Measurements from ENCODE around the gene FUT7. TPM values are rescaled to one million over a fixed set of nuclear protein-coding genes. Genes with fewer than 3 reads are reported as not detected.

Gene FUT7
- total and polyA plus RNA-seq, 9 of the 15 experiments (the other 6 are each of a cell fraction or from before 2014, with no cell fraction given) = not detected

DNA sequence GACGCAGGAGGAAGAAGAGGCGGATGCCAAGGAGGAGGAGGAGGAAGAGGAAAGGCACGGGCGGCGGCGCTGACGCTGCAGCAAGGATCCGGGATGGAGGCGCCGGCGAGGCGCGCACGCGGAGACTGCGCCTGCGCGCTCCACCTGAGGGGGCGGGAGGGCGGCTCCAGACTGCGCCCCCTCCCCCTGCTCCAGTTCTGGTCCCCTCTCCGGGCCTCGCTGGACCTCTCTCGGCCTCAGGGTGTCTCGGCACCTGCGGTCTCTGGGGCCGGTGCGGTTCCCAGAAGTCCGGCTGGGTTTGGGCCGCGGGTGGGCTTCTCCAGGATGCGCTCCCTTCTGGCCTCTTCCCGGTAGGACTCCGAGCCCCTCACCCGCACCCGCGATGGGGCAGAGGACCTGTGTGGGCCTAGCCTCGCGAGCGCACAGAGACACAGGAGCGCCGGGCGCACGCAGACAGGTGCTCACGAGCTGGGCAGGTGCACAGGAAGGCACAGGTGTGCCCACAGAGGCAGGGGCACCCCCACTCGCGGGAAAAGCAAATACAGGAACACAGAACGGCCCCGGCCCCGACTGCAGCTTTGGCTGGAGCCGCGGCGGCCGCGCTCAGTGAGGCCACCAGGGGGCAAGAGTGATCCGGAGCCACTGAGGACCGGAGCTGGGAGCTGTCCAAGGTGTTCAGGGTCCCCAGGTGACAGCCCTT lies 14.3 kb upstream of the FUT7 start, which contains the start of gene NPDC1 (continued):
- TF ChIP-seq, protein P1, sequence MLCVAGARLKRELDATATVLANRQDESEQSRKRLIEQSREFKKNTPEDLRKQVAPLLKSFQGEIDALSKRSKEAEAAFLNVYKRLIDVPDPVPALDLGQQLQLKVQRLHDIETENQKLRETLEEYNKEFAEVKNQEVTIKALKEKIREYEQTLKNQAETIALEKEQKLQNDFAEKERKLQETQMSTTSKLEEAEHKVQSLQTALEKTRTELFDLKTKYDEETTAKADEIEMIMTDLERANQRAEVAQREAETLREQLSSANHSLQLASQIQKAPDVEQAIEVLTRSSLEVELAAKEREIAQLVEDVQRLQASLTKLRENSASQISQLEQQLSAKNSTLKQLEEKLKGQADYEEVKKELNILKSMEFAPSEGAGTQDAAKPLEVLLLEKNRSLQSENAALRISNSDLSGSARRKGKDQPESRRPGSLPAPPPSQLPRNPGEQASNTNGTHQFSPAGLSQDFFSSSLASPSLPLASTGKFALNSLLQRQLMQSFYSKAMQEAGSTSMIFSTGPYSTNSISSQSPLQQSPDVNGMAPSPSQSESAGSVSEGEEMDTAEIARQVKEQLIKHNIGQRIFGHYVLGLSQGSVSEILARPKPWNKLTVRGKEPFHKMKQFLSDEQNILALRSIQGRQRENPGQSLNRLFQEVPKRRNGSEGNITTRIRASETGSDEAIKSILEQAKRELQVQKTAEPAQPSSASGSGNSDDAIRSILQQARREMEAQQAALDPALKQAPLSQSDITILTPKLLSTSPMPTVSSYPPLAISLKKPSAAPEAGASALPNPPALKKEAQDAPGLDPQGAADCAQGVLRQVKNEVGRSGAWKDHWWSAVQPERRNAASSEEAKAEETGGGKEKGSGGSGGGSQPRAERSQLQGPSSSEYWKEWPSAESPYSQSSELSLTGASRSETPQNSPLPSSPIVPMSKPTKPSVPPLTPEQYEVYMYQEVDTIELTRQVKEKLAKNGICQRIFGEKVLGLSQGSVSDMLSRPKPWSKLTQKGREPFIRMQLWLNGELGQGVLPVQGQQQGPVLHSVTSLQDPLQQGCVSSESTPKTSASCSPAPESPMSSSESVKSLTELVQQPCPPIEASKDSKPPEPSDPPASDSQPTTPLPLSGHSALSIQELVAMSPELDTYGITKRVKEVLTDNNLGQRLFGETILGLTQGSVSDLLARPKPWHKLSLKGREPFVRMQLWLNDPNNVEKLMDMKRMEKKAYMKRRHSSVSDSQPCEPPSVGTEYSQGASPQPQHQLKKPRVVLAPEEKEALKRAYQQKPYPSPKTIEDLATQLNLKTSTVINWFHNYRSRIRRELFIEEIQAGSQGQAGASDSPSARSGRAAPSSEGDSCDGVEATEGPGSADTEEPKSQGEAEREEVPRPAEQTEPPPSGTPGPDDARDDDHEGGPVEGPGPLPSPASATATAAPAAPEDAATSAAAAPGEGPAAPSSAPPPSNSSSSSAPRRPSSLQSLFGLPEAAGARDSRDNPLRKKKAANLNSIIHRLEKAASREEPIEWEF (CRISPR knock-in tag; IDR thresholded peaks at IDR 0.05) = no peak
- TF ChIP-seq GABPB1 (CRISPR knock-in tag; IDR thresholded peaks at IDR 0.05) (peak; percentile 72), ZKSCAN1 (IDR thresholded peaks at IDR 0.05; ENCODE audit: low read depth, low read length) (0 out of 2 replicates have a peak, but pooled peaks have one; percentile 37), HEY1 (CRISPR knock-in tag; IDR thresholded peaks at IDR 0.05; ENCODE audit: borderline replicate concordance) (no peak), ZNF695 (CRISPR knock-in tag; IDR thresholded peaks at IDR 0.05) (no peak), SAP30 (IDR thresholded peaks at IDR 0.05; ENCODE audit: borderline replicate concordance, insufficient read depth, low read depth, low read length, poor library complexity, severe bottlenecking) (peak; percentile 38), NUFIP1 (IDR thresholded peaks at IDR 0.05; ENCODE audit: partially characterized antibody) (no peak)
- TF ChIP-seq, protein P2, sequence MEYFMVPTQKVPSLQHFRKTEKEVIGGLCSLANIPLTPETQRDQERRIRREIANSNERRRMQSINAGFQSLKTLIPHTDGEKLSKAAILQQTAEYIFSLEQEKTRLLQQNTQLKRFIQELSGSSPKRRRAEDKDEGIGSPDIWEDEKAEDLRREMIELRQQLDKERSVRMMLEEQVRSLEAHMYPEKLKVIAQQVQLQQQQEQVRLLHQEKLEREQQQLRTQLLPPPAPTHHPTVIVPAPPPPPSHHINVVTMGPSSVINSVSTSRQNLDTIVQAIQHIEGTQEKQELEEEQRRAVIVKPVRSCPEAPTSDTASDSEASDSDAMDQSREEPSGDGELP (CRISPR knock-in tag; IDR thresholded peaks at IDR 0.05; ENCODE audit: borderline replicate concordance) = peak; percentile 88
- TF ChIP-seq, protein P3, sequence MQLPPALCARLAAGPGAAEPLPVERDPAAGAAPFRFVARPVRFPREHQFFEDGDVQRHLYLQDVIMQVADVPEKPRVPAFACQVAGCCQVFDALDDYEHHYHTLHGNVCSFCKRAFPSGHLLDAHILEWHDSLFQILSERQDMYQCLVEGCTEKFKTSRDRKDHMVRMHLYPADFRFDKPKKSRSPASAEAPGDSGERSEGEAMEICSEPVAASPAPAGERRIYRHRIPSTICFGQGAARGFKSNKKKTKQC (CRISPR knock-in tag; IDR thresholded peaks at IDR 0.05) = peak; percentile 90
- TF ChIP-seq, protein P4, sequence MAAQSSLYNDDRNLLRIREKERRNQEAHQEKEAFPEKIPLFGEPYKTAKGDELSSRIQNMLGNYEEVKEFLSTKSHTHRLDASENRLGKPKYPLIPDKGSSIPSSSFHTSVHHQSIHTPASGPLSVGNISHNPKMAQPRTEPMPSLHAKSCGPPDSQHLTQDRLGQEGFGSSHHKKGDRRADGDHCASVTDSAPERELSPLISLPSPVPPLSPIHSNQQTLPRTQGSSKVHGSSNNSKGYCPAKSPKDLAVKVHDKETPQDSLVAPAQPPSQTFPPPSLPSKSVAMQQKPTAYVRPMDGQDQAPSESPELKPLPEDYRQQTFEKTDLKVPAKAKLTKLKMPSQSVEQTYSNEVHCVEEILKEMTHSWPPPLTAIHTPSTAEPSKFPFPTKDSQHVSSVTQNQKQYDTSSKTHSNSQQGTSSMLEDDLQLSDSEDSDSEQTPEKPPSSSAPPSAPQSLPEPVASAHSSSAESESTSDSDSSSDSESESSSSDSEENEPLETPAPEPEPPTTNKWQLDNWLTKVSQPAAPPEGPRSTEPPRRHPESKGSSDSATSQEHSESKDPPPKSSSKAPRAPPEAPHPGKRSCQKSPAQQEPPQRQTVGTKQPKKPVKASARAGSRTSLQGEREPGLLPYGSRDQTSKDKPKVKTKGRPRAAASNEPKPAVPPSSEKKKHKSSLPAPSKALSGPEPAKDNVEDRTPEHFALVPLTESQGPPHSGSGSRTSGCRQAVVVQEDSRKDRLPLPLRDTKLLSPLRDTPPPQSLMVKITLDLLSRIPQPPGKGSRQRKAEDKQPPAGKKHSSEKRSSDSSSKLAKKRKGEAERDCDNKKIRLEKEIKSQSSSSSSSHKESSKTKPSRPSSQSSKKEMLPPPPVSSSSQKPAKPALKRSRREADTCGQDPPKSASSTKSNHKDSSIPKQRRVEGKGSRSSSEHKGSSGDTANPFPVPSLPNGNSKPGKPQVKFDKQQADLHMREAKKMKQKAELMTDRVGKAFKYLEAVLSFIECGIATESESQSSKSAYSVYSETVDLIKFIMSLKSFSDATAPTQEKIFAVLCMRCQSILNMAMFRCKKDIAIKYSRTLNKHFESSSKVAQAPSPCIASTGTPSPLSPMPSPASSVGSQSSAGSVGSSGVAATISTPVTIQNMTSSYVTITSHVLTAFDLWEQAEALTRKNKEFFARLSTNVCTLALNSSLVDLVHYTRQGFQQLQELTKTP (IDR thresholded peaks at IDR 0.05; ENCODE audit: low read depth in 1 of 2, partially characterized antibody in 2 of 2) = peak in 1 of 2 experiments; percentile 95
